ENCODE data around the gene AMN. TPM values are rescaled to one million over a fixed set of nuclear protein-coding genes. Genes with fewer than 3 reads are reported as not detected.

Gene AMN
- total and polyA plus RNA-seq, 2 experiments from 2014 or later: 0.69 to 1.2 TPM

- no peak overlapping the region for H3K4me3 Mint-ChIP-seq
- H3K9me2 ChIP-seq (ENCODE audit: insufficient read depth): peaks cover 13% of the 10 kb centered on the region
- no peaks in the 10 kb centered on the region for H3K4me1 ChIP-seq (ENCODE audit: insufficient read depth)
- no peaks in the 10 kb centered on the region for H3F3A ChIP-seq (replicated peaks; ENCODE audit: low read depth)
- no peaks in the 10 kb centered on the region for H3K79me2 ChIP-seq (replicated peaks; ENCODE audit: insufficient read depth)
- H3K27ac Mint-ChIP-seq: no peak overlapping the region
- no peak for TF ChIP-seq REST (IDR thresholded peaks at IDR 0.05; ENCODE audit: unreplicated experiment)
- TF ChIP-seq ZNF462 (CRISPR knock-in tag; IDR thresholded peaks at IDR 0.05): no peak
- no peak for TF ChIP-seq NANOG (IDR thresholded peaks at IDR 0.05; ENCODE audit: borderline replicate concordance)
- no peak for TF ChIP-seq CREB1 (CRISPR knock-in tag; IDR thresholded peaks at IDR 0.05; ENCODE audit: low read depth)
- TF ChIP-seq POLR2AphosphoS5 (IDR thresholded peaks at IDR 0.05; ENCODE audit: low read depth): no peak
- no peak for TF ChIP-seq ZNF331 (CRISPR knock-in tag; IDR thresholded peaks at IDR 0.05; ENCODE audit: low read depth)
- TF ChIP-seq STAT1 (IDR thresholded peaks at IDR 0.05; ENCODE audit: unreplicated experiment): no peak
- TF ChIP-seq EZH2 (IDR thresholded peaks at IDR 0.05; ENCODE audit: low read depth, unreplicated experiment): no peak
- no peak for TF ChIP-seq ZNF114 (CRISPR knock-in tag; IDR thresholded peaks at IDR 0.05)
- no peak for TF ChIP-seq EZH2phosphoT487 (IDR thresholded peaks at IDR 0.05; ENCODE audit: unreplicated experiment)
- TF ChIP-seq CTCF (conservative IDR thresholded peaks at IDR 0.05; ENCODE audit: low read depth in 2 of 2): no peak
- no peak for TF ChIP-seq JUNB (IDR thresholded peaks at IDR 0.05; ENCODE audit: unreplicated experiment)
- no peak for TF ChIP-seq ETS1 (IDR thresholded peaks at IDR 0.05)
- H3K4me3 ChIP-seq: no peak overlapping the region
- H3K27ac ChIP-seq (ENCODE audit: low read depth): no peak overlapping the region
- no peak for ATAC-seq
- H3K27me3 ChIP-seq (ENCODE audit: insufficient read depth): peaks cover 7% of the 10 kb centered on the region
- DNase-seq (ENCODE audit: low spot score): no peak
- no peak overlapping the region for H3K4me2 ChIP-seq
- H4K20me1 ChIP-seq (replicated peaks; ENCODE audit: insufficient read depth): no peaks in the 10 kb centered on the region; the same call in 1 of the 2 replicates
- peaks cover 2% of the 10 kb centered on the region for H3K27me3 Mint-ChIP-seq (ENCODE audit: insufficient read depth, low read depth, poor library complexity)
- no peaks in the 10 kb centered on the region; the same call in 2 of the 3 replicates for H3K9me3 Mint-ChIP-seq
- no peaks in the 10 kb centered on the region for H3K36me3 ChIP-seq (ENCODE audit: insufficient read depth)
- no peaks in the 10 kb centered on the region for H3K4me1 Mint-ChIP-seq
- H3K36me3 Mint-ChIP-seq (ENCODE audit: low read depth): no peaks in the 10 kb centered on the region
- H2AFZ ChIP-seq: no peak overlapping the region
Observed at GRCh38 chr14:102916347-102917055, 6.0 kb upstream of the AMN start.

All from GM23338 (cell line).